Endodermal cell (in vitro differentiated cells): ENCODE measurements around the gene RASAL2. TPM values are rescaled to one million over a fixed set of nuclear protein-coding genes. Genes with fewer than 3 reads are reported as not detected.

Experiments used
- DNase-seq: peaks from one replicate; pipeline ENCODE4 v3.0.0-alpha.2; 2017
- H3K27ac ChIP-seq: 2 replicates; pipeline ENCODE4 v1.5.1; 2013; ENCODE audit warnings: mild to moderate bottlenecking, low read depth, low read length, moderate library complexity
- H3K27me3 ChIP-seq: 2 replicates; pipeline ENCODE4 v1.6.1; 2013; ENCODE audit warnings: mild to moderate bottlenecking, low read length, moderate library complexity; ENCODE audit not compliant: insufficient read depth, control insufficient read depth, poor library complexity, severe bottlenecking
- H3K36me3 ChIP-seq: 2 replicates; pipeline ENCODE4 v1.7.0; 2013; ENCODE audit warnings: mild to moderate bottlenecking, low read length, moderate library complexity; ENCODE audit not compliant: control insufficient read depth, insufficient read depth
- H3K4me1 ChIP-seq: one replicate; pipeline ENCODE4 v1.7.0; 2013; ENCODE audit warnings: low read length; ENCODE audit not compliant: control insufficient read depth, insufficient read depth
- H3K4me3 ChIP-seq: 2 replicates; pipeline ENCODE4 v1.5.1; 2013; ENCODE audit warnings: mild to moderate bottlenecking, low read length, moderate library complexity
- H3K9ac ChIP-seq: 2 replicates; pipeline ENCODE4 v1.6.1; 2013; ENCODE audit warnings: mild to moderate bottlenecking, low read length, moderate library complexity; ENCODE audit not compliant: poor library complexity, severe bottlenecking; ENCODE audit errors: extremely low read depth
- H3K9me3 ChIP-seq: 2 replicates; pipeline ENCODE4 v1.6.1; 2013; ENCODE audit warnings: mild to moderate bottlenecking, low read length, moderate library complexity; ENCODE audit not compliant: control insufficient read depth
- H3K27ac Mint-ChIP-seq: 2 replicates; pipeline ENCODE4 v1.8.0; 2020; ENCODE audit warnings: mixed read lengths
- H3K27me3 Mint-ChIP-seq: 2 replicates; pipeline ENCODE4 v1.8.0; 2021; ENCODE audit warnings: mild to moderate bottlenecking, mixed read lengths; ENCODE audit not compliant: insufficient read depth
- H3K36me3 Mint-ChIP-seq: 2 replicates; pipeline ENCODE4 v1.8.0; 2020; ENCODE audit warnings: low read depth, mixed read lengths
- H3K4me1 Mint-ChIP-seq: 2 replicates; pipeline ENCODE4 v1.8.0; 2020; ENCODE audit warnings: mixed read lengths
- H3K4me3 Mint-ChIP-seq: 2 replicates; pipeline ENCODE4 v1.8.0; 2020; ENCODE audit warnings: mild to moderate bottlenecking, moderate library complexity, mixed read lengths
- H3K9me3 Mint-ChIP-seq: 2 replicates; pipeline ENCODE4 v1.8.0; 2020; ENCODE audit warnings: mild to moderate bottlenecking, mixed read lengths
- WGBS, 2 experiments: methylation state at CpG; one replicate each; pipeline versions ENCODE4 v1.1.5 to v1.1.7; 2013; ENCODE audit warnings: missing lambda C conversion rate in 2 of 2, mixed read lengths in 1 of 2; ENCODE audit not compliant: insufficient coverage in 1 of 2, insufficient read length in 1 of 2; 5-methylcytosine and 5-hydroxymethylcytosine counted together
- total RNA-seq, 2 donors: library from RNA; stranded (reverse); fragmentation: NEBNext Ultra II Directional in 1 of 2; extraction: Animal tissue kit (Norgen Biotek cat#: 25700) in 1 of 2; gene quantifications; 2 replicates in 1 of 2; 3 replicates in 1 of 2; pipeline ENCODE4 v1.2.1, GENCODE V29; 2021
- TF ChIP-seq, protein P1 (sequence below): fragments of 200-600 bp; sonication (generic); conservative IDR thresholded peaks from 2 replicates; pipeline ENCODE4 v1.5.0; 2021; ENCODE audit warnings: antibody characterized with exemption, mild to moderate bottlenecking

RASAL2 gene
- total RNA-seq, 2 donors from 2014 or later, result 21.8 to 22.1 TPM

DNA sequence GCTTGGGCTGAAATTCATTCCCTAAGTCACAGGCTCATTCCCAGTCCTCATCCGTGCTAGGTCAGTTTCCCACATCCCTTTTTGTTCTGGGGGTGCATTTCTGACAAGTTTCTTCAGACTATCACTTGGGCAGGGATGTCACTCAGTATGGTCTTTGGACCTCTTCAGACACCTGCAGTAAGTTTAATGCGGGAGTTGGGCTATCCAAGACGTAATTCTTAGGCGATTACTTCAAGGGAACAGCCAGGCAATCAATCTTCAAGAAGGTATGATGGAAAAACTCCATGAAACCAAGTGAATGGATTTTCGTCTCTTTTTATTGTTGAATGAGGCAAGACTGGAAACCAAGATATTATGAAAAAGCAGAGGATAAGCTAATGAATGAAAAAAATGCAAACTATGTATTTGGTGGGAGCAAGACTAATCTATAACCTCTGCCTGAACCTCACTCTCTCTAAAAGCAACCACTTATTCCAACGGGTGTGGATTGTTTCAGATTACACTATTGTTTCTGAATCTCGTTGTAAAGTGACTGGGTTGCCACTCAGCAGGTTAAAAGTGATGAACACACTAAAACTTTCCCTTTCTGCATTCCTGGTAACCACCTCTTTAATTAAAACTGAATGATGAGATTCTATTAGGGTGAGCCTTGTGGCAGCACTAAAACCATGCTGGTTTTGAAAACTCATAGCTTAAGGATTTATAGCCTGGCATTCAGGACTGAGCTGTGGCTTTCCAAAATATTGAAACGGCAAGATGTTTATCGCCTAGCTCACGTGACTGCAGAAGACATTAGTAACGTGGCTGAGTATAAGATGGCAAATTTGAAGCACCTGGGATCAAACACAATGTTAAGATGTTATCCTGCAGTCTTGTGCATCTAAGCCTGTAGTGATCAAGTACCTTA is 1.1 kb downstream of the RASAL2 start:
- H3K4me3 ChIP-seq, result peak overlapping the region; percentile 84
- H3K4me1 ChIP-seq, result no peaks in the 10 kb centered on the region
- H3K27ac ChIP-seq, result no peak overlapping the region
- H3K9me3 Mint-ChIP-seq, result no peaks in the 10 kb centered on the region
- no peaks in the 10 kb centered on the region for H3K9me3 ChIP-seq
- H3K36me3 Mint-ChIP-seq, result no peaks in the 10 kb centered on the region
- peaks cover 36% of the 10 kb centered on the region for H3K4me1 Mint-ChIP-seq
- H3K27me3 Mint-ChIP-seq, result peaks cover 19% of the 10 kb centered on the region
- TF ChIP-seq, protein P1, sequence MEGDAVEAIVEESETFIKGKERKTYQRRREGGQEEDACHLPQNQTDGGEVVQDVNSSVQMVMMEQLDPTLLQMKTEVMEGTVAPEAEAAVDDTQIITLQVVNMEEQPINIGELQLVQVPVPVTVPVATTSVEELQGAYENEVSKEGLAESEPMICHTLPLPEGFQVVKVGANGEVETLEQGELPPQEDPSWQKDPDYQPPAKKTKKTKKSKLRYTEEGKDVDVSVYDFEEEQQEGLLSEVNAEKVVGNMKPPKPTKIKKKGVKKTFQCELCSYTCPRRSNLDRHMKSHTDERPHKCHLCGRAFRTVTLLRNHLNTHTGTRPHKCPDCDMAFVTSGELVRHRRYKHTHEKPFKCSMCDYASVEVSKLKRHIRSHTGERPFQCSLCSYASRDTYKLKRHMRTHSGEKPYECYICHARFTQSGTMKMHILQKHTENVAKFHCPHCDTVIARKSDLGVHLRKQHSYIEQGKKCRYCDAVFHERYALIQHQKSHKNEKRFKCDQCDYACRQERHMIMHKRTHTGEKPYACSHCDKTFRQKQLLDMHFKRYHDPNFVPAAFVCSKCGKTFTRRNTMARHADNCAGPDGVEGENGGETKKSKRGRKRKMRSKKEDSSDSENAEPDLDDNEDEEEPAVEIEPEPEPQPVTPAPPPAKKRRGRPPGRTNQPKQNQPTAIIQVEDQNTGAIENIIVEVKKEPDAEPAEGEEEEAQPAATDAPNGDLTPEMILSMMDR, result no peak
- H3K9ac ChIP-seq, result peak overlapping the region; percentile 35
- peak overlapping the region; percentile 71 for H3K4me3 Mint-ChIP-seq
- 15 to 20% methylated on average over 8 to 11 of the region's 11 CpGs for WGBS, 2 experiments
- no peaks in the 10 kb centered on the region for H3K36me3 ChIP-seq
- DNase-seq, result no peak
- H3K27me3 ChIP-seq, result peaks cover 24% of the 10 kb centered on the region
- H3K27ac Mint-ChIP-seq, result no peak overlapping the region

GRCh38 chr1:178096421-178096820 is 2.5 kb downstream of the RASAL2 start:
- Mint-ChIP-seq H3K36me3 (no peaks in the 10 kb centered on the region), H3K27me3 (peaks cover 19% of the 10 kb centered on the region), H3K4me1 (peaks cover 44% of the 10 kb centered on the region), H3K27ac (no peak overlapping the region), H3K9me3 (no peaks in the 10 kb centered on the region), H3K4me3 (peak overlapping the region; percentile 71)
- Histone ChIP-seq H3K27ac (no peak overlapping the region), H3K27me3 (peaks cover 24% of the 10 kb centered on the region), H3K36me3 (no peaks in the 10 kb centered on the region), H3K9ac (no peak overlapping the region), H3K4me3 (peak overlapping the region; percentile 84), H3K9me3 (no peaks in the 10 kb centered on the region), H3K4me1 (no peaks in the 10 kb centered on the region)
- no peak for DNase-seq
- WGBS, 2 experiments, result 82 to 88% methylated on average over 2 to 3 of the region's 3 CpGs
- TF ChIP-seq, protein P1, result no peak

DNA sequence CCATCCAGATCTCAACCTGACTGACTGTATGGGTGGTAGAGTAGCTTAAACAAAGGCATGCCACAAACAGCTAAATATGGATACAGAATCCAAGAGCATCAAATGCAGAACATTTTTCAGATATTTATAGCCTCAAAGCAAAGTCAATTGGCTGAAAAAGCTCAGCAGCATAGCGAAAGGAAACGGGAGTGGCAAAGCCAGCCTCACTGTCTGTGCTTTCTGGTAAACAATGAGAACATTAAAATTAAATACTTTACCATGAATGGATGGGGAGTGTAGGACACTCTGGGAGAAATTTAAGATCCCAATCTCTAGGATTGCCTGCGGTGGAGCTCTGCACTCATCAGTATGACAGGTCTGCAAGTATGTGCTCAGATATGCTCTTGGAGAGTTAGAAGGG is 4.4 kb downstream of the RASAL2 start:
- no peak overlapping the region for H3K4me3 Mint-ChIP-seq
- peaks cover 36% of the 10 kb centered on the region for H3K4me1 Mint-ChIP-seq
- TF ChIP-seq, protein P1, result no peak
- H3K36me3 ChIP-seq, result no peaks in the 10 kb centered on the region
- no peaks in the 10 kb centered on the region for H3K9me3 ChIP-seq
- no peaks in the 10 kb centered on the region for H3K4me1 ChIP-seq
- no peak overlapping the region for H3K27ac Mint-ChIP-seq
- no peak overlapping the region for H3K27ac ChIP-seq
- H3K27me3 Mint-ChIP-seq, result peaks cover 19% of the 10 kb centered on the region
- peaks cover 24% of the 10 kb centered on the region for H3K27me3 ChIP-seq
- H3K9ac ChIP-seq, result no peak overlapping the region
- no peak for DNase-seq
- H3K4me3 ChIP-seq, result no peak overlapping the region
- 89 to 90% methylated on average over 3 of the region's 3 CpGs for WGBS, 2 experiments
- H3K9me3 Mint-ChIP-seq, result no peaks in the 10 kb centered on the region
- H3K36me3 Mint-ChIP-seq, result no peaks in the 10 kb centered on the region
